GM19452 (cell line): ENCODE results near the gene TNFAIP8.
A peak's percentile ranks its signal among the peaks of the same experiment; 100 is the strongest.
"Not testable (repeated sequence)": the region's sequence is repeated elsewhere in the genome, so short reads cannot be mapped to it uniquely, and the experiment has no call there.

ENCODE experiments used
- ATAC-seq: cut with Tn5 transposase; IDR thresholded peaks from one replicate; pipeline ENCODE4 v1.9.1; 2021; ENCODE audit not compliant: unreplicated experiment

Gene TNFAIP8

GRCh38 chr5:119412279-119413227 lies 56.7 kb downstream of the TNFAIP8 start:
- ATAC-seq: no peak

- not testable (repeated sequence) for ATAC-seq
These were observed 58.4 kb downstream of the TNFAIP8 start for GRCh38 chr5:119414124-119414734.

DNA sequence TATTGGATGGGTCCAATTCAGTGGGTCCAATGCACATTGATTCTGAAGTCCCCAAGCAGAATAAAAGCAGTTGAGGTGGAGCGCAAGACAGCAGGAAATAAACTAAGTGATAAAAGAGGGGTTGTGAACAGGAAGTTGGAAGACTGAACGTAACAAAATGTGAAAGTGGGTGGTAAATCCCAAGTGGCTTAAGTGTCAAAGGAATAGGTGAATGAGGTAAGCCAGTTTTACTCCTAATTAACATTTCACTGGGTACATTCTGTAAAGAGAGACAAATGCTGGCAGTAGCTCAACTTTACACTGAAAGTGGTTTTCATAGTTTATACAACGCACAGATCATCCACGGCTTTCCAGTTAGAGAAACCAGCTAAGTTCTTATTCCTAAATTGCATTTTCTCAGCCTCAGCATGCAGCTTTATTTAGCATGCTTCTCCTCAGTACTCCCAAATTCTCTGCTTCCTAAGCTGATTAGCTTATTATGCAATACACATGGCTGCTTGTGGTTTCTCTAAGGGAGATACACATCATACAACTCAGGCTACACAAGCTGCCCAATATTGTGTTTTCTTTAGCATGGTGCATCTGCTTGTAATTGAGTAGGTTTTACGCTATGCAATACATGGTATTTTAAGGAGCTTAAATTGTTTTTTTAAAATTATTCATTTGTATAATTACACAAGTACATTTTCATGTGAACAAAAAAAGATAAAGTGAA lies 62.2 kb downstream of the TNFAIP8 start:
- no peak for ATAC-seq

- ATAC-seq: peak; percentile 68
These were observed 62.8 kb downstream of the TNFAIP8 start for GRCh38 chr5:119418606-119419100.

DNA sequence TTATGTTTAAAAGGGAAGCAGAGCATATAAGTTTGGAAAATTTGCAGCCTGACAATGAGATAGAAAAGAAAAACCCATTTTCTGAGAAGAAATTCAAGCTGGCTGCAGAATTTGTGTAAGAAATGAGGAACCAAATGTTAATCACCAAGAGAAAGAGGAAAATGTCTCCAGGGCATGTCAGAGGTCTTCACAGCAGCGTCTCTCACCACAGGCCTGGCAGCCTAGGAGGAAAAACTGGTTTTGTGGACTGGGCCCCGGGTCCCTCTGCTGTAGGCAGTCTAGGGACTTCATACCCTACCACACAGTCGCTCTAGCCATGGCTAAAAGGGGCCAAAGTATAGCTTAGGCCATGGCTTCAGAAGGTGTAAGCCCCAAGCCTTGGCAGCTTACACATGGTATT lies 64.3 kb downstream of the TNFAIP8 start:
- no peak for ATAC-seq

DNA sequence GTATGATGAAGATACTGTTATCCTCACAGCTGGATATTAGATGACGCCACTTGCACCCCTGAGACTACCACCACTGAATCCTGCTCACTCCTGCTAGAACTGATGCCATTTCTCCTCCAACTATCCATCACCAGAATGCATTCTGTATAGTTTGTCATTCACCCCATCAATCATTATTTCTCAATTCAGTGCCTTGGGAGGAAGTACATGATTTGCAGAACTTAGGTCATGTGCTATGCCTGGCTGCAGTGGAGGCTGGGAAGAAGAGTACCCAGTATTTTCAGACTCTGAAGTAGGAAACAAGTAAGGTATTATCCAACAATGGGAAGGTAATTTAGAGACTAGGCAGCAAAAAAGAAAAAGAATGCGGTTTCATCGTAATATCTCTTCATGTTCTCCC lies 70.2 kb downstream of the TNFAIP8 start:
- no peak for ATAC-seq

DNA sequence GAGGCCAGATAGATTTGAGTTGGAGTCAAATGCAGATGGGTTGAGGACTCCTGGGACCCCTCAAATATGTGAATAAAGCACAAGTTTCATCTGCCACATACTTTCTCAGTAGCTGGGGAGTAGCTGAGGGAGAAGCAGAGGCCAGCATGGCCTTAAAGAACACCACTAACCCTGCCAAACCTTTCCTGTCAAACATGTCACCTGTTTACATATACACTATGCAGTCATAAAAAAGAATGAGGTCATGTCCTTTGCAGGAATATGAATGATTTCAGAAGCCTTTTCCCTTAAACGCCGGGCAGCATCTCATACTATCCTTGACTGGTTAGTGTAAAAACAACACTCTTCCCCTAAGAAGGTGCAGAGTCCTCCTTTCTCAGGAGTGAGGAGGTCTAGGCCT lies 71.2 kb downstream of the TNFAIP8 start:
- ATAC-seq: no peak

DNA sequence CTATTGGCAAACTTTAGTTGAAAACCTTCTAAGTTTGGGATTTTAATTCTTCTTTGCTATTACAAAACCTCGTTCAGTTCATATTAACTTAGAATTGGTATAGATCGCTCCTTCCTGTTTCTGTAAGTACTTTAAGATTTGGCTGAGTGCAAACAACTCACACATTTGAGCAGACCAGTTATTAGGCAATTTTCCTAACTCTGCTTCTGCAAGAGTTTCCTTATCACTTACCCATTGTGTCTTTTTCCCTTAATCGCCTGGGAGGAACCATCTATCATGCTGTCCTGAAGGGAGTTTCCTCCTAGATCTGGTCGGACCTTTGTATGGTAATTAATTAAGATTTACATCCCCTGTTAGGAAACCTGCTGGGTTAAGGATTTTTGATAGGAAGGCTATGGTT lies 71.8 kb downstream of the TNFAIP8 start:
- not testable (repeated sequence) for ATAC-seq

GRCh38 chr5:119428166-119428565 lies 72.3 kb downstream of the TNFAIP8 start:
- not testable (repeated sequence) for ATAC-seq

GRCh38 chr5:119428574-119428973 lies 72.8 kb downstream of the TNFAIP8 start:
- ATAC-seq: not testable (repeated sequence)

DNA sequence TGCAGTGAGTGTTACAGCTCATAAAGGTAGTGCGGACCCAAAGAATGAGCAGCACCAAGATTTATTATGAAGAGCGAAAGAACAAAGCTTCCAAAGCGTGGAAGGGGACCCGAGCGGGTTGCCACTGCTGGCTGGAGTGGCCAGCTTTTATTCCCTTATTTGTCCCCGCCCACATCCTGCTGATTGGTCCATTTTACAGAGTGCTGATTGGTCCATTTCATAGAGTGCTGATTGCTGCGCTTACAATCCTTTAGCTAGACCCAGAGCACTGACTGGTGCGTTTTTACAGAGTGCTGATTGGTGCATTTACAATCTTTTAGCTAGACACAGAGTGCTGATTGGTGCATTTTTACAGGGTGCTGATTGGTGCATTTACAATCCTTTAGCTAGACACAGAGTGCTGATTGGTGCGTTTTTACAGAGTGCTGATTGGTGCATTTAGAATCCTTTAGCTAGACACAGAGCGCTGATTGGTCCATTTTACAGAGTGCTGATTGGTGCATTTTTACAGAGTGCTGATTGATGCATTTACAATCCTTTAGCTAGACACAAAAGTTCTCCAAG lies 76.9 kb downstream of the TNFAIP8 start:
- not testable (repeated sequence) for ATAC-seq

DNA sequence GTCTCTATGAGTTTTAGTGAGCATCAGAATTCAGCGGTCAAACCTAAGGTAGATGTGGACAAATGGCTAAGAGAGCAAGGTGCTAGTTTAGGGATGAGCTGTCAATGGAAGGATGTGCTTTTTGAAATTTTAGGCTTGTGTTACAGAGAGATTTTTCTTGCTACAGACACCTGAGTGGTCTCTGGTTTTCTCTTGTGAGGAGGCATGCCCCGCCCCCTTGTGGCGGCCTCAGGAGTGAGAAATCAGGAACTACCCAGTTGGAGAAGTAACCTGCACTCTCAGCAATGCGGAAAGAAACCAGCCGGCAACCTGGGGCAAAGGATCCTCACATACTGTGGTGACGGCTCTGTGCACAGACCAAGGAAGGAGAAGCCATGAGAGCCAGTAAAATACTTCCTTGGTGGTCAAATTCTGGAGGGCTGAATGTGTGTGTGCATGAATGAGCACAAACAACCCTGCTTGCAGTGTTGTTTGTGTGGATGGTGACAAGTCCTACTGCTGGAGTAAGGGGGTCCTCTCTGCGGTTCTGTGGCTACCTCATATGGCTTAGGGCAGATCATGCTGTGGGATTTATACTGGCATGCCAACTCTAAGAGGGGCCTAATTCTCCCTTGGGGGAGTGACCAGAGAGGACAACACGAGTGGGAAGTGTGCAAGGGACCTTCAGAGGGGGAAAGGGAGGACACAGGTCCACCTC lies 79.8 kb downstream of the TNFAIP8 start:
- peak; percentile 94 for ATAC-seq

DNA sequence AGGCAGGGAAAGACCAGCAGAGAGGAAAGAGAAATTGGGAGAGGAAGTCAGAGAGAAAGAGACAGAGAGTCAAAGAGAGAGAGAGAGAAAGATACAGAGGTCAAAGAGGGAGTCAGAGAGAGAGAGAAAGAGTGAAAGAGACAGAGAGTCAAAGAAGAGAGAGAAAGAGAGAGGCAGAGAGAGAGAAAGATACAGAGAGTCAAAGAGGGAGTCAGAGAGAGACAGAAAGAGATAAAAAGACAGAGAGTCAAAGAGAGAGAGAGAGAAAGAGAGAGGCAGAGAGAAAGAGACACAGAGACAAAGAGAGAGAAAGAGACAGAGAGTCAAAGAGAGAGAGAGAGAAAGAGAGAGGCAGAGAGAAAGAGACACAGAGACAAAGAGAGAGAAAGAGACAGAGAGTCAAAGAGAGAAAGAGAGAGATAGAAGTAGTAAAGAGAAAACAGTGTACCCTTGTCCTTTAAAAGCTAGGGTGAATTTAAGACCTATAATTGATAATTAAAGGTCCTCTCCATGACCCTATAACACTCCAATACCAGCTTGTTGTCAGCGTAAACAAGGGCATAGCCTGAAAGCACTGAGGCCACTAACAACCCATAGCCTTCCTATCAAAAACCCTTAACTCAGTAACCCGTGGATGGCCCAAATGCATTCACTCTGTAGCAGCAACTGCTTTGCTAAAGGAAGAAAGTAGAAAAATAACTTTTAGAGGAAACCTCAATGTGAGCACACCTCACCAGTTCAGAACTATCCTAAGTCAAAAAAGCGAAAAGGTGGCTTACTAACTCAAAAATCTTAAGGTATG lies 82.2 kb downstream of the TNFAIP8 start:
- not testable (repeated sequence) for ATAC-seq

DNA sequence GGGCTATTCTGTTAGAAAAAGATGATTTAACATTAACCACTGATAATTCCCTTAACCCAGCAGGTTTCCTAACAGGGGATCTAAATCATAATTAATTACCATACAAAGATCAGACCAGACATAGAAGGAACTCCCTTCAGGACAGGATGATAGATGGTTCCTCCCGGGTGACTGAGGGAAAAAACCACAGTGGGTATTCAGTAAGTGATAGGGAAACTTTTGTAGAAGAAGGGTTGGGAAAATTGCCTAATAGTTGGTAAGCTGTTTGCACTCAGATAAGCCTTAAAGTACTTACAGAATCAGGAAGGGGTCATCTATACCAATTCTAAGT lies 82.7 kb downstream of the TNFAIP8 start:
- not testable (repeated sequence) for ATAC-seq

GRCh38 chr5:119439140-119439631 lies 83.4 kb downstream of the TNFAIP8 start:
- ATAC-seq: no peak

DNA sequence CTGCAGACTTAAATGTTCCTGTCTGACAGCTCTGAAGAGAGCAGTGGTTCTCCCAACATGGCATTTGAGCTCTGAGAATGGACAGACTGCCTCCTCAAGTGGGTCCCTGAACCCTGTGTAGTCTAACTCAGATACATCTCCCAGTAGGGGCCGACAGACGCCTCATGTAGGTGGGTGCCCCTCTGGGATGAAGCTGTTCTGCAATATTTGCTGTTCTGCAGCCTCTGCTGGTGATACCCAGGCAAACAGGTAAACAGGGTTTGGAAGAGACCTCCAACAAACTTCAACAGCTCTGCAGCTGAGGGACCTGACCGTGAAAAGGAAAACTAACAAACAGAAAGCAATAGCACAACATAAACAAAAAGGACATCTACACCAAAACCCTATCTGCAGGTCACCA lies 83.8 kb downstream of the TNFAIP8 start:
- ATAC-seq: not testable (repeated sequence)

DNA sequence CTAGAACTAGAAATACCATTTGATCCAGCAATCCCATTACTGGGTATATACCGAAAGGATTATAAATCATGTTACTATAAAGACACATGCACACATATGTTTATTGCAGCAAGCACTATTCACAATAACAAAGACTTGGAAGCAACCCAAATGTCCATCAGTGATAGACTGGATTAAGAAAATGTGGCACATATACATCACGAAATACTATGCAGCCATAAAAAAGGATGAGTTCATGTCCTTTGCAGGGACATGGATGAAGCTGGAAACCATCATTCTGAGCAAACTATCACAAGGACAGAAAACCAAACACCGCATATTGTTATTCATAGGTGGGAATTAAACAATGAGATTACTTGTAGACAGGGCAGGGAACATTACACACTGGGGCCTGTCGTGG lies 88.8 kb downstream of the TNFAIP8 start:
- not testable (repeated sequence) for ATAC-seq

DNA sequence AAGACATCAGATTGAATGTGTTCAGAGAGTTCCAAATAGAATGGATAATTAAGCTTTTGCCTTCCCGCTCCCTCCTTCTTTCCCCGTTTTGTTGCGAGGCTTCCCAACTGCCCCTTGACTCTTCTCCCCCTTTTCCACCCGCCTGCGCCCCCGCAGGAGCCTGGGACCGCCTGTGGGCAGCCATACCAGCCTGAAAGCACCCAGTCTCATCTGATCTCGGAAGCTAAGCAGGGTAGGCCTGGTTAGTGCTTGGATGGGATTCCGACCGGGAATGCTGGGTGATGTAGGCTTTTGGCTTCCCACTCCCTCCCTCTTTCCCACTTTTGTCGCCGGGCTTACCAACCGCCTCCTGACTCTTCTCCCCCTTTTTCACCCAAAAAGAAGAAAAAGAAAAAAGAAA lies 89.7 kb downstream of the TNFAIP8 start:
- ATAC-seq: no peak
